GM21515 (cell line): ENCODE measurements around the gene CGREF1.

Source experiments
- ATAC-seq: cut with Tn5 transposase; IDR thresholded peaks from one replicate; pipeline ENCODE4 v1.9.1; 2021; ENCODE audit not compliant: unreplicated experiment

Gene CGREF1

GRCh38 chr2:27050996-27051901 lies 67.7 kb downstream of the CGREF1 start, which contains the start of gene AGBL5:
TSS of gene AGBL5 (plus strand) at chr2:27051668. CDS start at chr2:27052959, 1,291 bp downstream.
- ATAC-seq = peak; percentile 68
